Islet precursor cell (in vitro differentiated cells): ENCODE results near the gene AUTS2.
A peak's percentile ranks its signal among the peaks of the same experiment; 100 is the strongest.

ENCODE experiments used
- DNase-seq: peaks from one replicate; pipeline ENCODE4 v3.0.0-alpha.2; 2018

The AUTS2 gene

DNA sequence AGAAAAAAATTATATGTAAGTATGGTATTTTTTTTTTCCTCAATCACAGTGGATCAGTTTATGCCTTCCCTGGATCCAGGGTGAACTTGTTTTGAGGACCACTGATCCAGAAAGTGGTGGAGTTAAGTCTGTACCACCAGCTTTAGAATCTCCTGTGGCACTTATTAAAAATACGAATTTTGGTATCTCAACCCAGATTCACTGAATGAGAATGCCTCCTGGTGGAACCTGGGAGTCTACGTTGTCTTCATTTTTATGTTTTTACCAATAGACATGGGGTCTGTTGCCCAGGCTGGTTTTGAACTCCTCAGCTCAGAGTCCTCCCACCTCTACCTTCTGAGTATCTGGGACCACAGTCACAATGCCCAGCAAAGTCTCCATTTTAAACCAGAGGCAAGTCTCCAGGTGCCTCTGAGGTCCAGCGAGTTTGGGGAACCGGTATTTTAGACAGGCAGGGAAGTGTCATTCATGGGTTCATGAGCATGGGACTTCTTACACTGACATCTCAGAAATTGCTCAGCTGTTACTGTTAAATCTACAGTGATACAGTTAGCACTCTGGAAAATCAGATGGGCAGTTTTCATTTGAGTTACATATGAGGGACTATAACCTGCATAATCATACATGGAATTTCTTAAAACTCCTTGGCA, 200.9 kb downstream of the AUTS2 start:
- DNase-seq = no peak

DNA sequence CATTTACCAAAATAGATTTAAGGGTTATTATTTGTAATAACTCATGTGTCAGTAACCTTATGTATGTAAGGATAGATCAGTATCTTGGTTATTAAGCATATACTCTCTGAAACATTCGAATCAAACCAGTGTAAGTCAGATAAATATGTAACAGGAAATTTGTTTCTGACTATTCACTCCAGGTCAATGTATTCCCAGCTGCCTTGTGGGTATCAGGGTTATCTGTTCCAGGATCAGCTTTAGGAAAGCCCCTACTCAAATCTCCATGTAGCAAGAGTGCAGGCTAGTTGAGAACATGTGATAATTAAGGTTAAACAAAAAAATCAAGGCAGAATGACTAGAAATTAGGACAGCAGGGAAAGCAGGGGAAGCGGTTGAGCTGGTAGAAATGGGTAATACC, 201.7 kb downstream of the AUTS2 start:
- no peak for DNase-seq

DNA sequence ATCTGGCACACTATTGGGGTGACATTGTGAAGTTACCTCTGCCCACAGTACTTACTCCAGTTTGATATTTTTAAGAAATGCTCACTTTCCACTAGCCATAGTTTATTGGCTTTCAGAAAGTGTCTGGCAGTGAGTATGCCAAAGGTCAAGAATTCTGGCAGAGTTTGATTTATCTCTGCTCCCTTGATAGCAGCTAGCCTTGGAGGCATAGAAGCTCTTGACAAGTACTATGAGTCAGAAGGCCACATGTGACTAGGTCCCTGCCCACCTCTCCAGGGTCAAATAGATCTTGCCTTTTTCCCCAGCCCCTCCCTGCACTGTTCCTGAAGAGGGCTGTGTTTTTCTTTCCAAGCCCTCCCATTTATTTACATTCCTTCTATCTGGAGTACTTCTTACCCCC, 202.2 kb downstream of the AUTS2 start:
- DNase-seq = peak; percentile 97

DNA sequence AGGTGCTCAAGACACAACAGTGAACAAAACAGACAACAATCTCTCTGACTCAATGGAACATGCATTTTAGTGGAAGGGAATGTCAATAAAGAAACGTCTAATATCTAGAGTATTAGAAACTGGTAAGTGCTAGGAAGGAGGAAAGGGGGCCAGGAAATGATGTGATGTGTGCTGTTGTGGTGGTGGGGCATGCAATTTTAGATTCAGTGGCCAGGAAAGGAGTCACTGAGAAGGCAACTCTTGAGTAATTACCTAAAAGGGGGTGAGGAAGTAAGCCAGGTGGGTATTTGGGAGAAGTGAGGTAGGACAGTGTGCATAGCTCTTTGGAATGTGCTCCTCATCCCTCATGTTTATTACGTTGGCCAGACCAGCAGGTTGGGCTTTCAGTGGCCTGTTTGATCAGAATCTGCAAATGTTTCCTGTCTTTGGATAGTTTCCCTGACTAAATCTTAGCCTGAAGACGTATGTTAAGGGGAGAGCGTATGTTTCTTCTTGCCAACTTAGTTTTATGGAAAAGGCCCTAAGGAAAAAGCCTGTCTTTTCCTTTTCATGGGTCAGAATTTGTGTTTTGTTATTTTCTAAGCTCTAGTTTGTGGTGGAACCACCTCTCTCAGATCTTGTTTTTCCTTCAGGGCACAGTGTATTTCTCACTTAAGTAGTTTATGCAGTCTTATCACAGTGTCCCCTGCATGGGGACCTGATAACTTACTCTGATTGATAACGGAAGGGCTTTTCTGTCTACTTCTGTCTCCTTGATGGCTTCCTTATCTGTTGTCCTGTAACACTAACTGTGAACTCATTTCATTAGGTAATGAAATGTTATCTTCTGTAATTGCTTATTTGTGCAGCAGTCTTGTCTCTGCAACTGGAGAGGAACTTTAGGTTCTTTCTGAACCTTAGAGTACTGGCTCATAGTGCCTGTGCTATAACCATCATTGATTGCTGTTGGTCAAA, 203.7 kb downstream of the AUTS2 start:
- peak; percentile 83 for DNase-seq

DNA sequence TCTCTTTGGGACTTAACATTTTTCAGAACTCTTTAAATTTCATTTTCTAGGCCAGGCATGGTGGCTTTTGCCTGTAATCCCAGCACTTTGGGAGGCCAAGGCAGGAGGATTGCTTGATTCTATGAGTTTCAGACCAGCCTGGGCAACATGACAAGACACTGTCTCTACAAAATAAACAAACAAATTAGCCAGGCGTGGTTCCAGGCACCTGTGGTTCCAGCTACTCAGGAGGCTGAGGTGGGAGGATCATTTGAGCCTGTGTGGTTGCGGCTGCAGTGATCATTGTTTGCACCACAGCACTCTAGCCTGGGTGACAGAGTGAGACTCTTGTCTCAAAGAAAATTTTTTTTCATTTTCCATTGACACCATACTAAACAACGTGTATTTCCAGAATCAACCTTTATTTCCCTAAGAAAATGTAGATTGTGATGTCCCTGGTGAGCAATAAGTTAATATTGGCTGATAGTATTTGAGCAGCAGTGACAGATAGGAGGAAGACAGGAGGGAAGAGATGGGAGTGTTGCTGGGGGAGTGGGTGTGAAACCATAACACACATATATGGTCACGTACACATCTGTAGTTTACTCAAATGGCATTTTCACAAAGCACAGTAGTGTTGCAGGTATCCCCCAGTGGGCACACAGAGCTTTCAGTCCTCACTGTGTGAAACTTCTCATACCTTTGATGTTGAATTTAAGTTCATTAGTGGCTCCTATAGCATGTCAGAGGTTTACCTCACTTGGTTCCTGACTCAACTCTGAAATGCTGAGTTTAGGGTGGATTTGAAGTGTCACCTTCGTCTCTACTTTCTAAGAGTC, 205.6 kb downstream of the AUTS2 start:
- DNase-seq = no peak

DNA sequence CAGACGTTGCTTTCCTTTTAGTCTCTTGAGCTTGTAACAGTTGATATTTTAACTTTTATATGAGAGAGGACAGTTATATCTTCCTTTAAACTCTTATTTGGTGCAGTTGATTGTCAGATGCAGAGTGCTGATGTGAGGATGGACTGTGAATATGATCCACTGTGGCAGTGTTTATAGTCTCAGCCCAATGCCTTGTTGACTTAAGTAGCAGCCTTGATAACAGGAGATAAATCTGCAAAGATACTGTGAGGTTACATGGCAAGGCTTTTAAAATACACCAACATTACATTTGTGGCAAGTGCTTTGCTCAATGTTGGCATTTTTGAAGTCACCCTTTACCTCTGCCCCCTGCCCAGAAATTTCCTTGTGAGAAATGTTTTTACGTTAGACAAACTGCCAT, 206.7 kb downstream of the AUTS2 start:
- DNase-seq = no peak

DNA sequence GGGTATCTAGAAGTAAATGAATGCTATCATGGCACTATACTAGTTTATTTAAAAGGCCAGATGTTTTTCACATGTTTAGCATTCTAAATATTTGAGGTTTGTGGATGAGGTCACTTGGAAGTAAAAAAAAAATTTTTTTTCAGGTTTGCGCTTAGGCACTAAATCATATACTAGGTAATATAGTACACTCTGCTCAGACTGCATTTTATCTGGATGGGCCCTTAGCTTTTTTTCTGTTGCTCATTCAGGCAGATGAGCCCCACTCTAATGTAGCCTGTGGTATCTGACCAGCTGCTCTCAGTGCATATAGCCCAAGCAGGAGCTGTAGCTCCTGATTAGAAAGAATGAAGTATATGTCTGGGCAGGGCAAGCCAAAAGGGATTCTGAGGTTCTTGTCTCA, 210.1 kb downstream of the AUTS2 start:
- DNase-seq = no peak

DNA sequence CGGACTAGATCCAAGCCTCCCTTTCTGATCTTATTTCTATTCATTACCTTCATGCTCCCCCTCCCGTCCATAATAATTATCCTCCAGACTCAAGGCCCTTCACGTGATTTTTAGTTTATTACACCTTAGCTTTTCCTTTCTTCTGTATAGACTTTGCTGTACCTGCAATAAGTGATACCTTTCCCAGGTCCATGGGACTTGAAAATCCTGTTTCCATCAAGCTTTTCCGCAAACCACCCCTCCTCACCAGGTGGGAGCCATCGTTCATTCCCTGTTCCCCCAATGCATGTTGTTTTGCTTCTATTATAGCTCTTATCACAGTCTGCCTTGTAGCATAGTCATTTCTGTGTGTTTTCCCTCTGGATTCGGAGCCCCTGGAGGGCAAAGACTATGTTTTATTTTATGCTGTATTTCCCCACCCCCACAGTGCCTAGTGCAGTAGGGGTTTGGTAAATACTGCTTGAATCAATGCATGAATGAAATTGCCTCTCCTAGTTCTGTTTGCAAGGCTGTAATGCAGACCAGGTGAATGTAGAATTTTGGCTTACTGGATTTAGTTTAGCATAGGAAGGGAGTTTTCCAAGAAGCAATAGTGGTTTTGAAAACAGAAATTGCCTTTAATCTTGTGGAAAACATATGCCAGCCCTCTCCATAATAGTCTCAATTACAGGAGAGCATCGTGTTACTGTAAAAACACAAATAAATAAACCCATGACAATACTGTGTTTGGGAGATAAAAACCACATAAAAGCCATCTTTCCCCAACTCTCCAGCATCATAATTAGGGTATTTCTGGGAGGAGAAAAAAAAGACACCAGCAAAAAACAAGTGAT, 213.4 kb downstream of the AUTS2 start:
- DNase-seq = no peak

DNA sequence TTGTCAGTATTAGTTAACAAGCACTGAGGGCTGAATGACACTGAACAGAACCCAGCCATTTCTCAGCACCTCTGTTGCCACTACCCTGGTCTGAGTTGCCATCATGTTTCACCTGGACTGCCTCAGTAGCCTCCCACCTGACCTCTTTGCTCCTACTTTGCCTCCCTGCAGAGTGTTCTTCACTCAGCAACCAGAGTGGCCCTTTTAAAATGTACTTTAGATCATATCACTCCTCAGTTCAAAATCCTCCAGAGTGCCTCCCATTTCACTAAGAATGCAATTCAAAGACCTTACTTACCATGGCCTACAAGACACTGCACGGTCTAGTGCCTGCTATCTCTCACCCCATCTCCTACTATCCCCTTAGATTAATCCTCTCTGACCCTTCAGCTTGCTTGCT, 214.5 kb downstream of the AUTS2 start:
- peak; percentile 88 for DNase-seq

DNA sequence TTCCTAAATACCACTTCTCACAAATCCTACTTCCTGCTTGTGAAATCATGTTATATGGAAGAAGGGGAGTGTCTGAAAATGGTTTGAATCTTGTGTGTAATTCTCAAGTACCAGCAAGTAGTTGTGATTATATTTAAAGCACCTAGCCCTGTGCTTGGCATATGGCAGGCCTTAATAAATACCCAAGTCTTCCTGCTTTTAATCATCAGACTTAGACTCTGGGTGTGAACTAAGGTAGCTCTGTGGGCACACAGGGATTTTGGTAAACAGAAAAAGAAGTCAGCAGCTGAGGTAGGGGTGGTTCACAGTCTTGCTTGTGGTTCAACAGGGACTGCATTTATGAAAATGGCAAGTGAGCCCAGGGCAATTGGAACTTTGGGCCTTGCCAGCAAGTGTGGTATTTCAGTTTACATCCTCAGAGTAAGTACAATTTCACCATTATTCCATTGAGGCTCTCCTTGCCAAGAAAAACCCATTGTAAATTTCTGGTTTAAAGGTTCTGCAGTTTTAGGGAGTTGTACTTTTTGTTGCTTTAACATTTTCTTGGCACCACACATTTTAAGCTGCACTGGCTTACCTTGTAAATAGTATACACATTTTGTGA, 215.5 kb downstream of the AUTS2 start:
- no peak for DNase-seq

DNA sequence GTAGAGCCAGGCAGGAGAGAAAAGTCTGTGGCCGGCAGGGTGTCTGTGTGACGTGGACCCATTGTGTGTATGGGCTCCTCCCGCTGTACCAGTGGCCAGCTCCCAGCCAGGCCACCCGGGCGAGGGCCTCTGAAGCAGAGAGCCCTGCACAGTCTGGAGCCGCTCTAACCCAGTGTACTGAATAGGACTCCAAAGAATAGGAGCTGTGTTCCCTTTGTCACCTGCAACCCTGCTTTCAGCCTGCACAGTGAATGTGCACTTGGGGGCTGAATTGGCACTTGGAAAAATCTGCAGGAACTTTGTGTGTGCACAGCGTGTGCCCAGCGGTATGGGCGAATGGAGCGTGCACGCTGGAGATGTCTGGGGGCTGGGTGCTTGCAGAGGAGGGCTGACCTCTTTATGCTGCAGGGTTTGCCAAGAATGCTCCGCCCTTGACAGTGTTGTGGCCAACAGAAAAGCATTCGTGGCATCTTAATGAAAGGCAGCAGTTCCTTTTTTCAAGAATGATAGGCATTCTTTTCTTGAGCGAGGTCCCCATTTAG, 216.2 kb downstream of the AUTS2 start:
- DNase-seq = peak; percentile 87

DNA sequence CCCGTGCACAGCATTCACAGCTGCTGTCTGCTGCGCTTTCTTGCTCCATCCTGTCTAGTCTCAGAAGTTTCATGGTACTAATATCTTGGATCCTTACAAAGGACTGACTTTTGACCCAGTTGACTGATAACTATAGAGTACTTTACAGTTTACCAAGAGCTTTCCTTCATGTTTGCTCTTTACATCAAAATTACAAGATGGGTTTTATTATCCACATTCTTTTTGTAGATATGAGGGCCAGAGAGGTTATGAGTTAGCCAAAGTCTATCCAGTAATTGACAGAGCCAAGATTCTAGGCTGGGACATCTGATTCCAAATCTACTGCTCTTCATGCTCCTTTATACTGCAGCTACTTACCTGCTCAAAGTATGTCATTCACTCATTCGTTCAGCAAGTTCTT, 218.2 kb downstream of the AUTS2 start:
- no peak for DNase-seq

DNA sequence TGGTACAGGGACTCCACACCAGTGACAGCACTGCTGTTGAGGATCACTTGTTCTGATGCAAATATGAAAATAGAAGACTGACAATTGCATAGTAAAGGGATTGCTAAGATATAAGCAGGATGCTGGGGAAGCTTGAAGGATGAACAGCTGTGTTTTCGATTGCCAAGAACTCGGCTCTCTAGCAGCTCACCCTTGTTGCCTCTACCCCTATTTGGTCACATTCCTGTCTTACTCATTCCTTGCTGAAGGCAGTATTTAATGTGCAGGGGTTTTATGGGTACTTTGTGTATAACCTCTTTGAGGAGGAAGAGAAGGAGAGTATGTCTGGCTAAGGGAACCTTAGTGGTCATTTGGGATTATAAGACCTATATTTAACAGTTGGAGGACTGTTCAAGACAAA, 218.8 kb downstream of the AUTS2 start:
- DNase-seq = peak; percentile 65

DNA sequence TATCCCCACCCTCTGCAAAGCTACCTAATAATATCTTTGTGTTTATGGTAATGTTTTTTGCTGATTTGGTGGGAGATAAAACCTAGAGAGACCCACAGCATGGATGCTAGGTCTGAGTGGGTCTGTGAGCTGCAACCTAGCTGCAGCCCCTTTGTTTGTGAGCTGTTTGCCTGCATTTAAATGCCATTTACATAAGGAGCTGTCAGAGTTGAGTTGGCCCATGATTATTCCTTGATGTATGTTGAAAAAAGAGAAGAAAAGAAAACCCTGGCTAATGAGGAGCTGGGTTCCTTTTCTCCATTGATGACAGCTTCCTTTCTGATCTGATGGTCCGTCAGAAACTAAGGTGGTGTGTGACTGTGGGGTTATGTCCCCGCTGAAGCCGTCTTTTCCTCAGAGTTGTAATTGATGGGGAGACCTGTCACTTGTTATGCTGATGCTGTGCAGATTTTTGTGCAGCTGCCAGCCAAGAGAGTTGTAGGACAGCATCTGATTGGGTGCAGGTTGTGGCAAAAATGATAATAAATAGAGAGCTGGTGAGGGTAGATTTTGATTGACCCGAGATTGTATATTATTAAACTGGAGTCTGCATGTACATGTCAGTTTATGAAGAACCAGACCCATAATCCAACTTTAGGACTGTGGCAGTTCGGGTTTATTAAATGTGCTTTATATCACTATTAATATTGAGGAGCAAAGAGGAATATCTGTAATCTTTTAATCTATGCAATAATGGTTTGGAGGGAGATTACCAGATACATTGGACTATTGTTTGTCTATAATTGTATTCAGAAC, 219.8 kb downstream of the AUTS2 start:
- DNase-seq = no peak

DNA sequence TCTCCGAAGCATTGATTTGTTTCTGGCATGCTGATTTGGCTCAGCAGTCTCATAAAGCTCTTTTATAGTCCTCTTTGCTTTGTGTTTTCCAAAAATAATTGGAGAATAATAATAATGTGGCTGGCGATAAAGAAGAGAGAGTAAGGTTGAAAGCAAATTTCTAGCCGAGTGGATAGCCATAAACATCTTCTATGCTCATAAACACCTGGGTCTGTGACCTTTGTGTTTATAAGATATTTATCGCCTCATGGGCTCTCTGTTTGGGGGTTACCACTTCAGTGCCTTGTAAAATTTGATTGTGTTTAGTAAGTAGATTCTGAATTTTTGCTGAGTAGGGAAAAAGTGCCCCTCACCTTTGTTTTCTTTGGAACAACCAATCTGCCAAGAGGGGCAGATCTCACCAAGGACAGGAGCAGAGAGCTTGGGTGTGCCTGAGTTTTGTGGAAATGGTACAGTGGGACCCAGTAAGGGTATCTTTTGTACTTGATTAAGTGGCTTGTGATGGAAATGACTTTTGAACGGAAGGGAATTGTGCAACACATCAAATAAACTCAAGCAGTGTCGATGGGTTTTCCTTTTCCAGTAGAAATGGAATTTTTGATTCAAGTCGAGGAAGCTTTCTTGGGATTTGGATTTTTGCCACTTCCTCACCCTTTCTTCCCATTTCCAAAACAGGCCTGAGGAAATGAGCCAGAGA, 220.5 kb downstream of the AUTS2 start:
- DNase-seq = no peak

DNA sequence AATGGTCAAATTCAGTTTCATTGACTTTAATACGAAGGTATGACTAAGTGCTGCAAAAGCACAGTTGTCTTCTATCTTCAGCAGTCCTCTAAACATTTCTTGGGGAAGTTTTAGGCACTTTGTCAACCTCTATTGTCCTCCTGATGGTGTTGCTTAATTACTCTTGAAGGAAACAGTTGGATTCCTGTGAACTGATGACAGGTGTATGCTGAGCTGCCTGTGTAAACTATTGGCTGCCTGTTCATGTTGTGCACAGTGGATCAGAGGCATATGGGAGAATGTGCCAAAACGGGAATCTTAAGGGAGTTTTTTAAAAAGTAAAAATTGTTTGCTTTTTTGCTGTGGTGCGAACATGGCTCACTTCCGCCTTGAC, 221.0 kb downstream of the AUTS2 start:
- DNase-seq = no peak

DNA sequence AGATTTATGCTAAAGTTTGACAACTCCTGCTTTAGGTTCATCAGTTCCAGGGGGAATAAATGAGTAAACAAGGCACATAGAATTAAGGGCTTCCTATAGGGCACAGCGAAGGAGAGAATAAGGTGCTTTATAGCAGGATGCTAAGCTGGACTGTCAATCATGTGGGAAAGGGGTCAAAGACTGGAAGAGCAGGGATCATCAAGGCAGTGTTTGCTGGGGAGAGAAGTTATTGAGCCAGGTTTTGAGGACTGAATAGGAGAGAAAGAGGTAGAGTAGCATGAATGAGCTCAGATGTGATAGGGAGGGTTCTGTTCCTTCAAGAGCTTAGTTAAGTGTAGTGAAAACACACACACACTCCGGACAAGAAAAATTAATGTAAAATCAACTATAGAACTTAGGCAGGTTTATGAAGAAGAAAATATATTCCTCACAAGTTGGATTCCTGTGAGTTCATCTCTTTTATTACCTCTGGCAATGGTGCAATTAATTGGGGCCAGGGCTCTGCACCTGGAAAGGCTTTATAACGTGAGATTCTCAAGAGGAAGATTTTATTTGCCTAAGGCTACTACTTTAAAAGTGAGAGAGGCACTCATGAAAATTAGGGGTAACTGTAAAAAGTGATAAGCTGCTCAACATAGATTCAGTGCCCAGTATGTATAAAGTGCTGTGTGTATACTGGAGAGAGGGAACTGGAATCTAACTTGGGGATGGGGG, 222.4 kb downstream of the AUTS2 start:
- DNase-seq = no peak

DNA sequence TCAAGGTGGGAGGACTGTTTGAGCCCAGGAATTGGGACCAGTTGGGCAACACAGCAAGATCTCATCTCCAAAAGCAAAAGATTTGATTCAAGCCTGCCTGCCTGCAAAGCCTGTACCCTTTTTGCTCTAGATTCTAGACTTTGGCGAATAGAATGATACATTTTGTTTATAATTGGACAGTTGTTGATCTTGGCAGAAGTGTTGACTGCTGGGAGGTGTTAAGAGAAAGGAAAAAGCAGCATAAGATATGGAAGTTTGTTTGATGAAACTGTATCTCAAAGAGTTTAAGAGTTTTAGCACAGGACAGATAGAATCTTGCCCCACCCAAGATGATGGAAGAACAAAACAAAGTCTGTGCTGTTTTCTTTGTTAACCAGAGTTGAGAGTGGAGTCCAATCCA, 224.1 kb downstream of the AUTS2 start:
- no peak for DNase-seq

DNA sequence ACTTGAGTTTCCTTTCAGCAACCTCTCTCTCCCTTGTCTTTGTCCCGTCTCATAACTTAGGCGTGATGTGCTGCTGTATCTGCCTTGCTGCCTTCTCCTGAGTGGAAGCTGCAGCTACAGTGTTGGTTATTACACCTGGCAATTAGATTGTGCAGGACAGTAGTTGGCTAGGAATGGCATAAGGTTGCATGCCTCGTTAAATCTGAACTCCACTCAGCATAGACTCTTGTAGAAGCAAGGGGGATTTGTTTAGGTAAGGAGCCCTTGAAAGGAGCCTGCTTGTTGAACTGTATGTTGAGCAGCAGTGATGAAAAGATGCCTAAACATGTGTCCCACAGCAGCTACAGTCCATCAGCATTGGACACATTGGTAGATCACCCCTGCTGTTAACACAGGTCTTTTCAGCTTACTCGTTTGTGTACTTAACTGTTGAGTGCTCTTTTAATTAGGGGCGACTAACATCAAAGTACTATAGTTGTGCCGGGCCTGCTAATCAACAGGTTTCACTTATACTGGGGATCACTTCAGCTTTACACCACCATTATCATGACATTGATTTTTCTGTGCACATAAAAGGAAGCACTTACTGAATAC, 225.0 kb downstream of the AUTS2 start:
- no peak for DNase-seq
